Body of pancreas (tissue), 4 donors: ENCODE results near the gene RNF39.

Experiments
- POLR2A ChIP-seq, 3 donors: fragments of 450-650 bp; IDR thresholded peaks; one replicate each; pipeline ENCODE4 v1.6.1; 2016; ENCODE audit warnings: antibody characterized with exemption in 3 of 3, mild to moderate bottlenecking in 2 of 3
- TF ChIP-seq, protein P1 (sequence below), 7 experiments: fragments of 450-650 bp in 4 of 7; fragments of 200-600 bp in 3 of 7; sonication (generic) in 3 of 7; IDR thresholded peaks; one replicate each; pipeline ENCODE4 v1.5.1; 2016 to 2019; ENCODE audit warnings: antibody characterized with exemption in 7 of 7

DNA sequence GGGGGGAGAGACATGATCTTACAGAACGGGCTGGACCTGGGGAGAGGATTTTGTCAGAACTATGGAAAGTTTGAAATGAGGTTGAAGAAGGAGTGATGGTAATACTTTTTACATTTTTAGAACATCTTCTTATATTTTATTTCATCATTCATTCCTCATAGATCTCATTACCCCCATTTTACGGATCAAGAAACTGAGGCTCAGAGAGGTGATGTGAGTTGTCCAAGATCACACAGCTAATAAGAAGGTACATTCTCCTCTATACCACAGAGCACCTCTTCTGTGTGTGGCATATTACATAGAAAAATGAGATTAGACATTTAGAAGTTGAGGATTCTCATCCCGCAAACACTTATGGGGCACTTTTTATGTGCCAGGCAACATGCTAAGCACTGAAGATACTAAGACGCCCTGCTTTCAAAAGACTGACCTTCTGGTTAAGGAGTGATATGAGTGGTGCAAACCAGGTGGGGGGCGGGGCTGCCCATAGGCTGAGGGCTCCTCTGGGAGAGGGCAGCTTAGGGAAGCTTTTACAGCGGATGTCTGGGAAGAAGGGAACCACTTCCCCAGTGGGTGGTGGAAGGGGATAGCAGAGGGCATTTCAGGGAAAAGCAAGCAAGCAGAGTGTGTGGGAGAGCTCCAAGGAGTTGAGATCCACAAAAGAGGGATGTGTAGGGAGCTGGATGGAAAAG, 17.4 kb upstream of the RNF39 start:
- TF ChIP-seq, protein P1, sequence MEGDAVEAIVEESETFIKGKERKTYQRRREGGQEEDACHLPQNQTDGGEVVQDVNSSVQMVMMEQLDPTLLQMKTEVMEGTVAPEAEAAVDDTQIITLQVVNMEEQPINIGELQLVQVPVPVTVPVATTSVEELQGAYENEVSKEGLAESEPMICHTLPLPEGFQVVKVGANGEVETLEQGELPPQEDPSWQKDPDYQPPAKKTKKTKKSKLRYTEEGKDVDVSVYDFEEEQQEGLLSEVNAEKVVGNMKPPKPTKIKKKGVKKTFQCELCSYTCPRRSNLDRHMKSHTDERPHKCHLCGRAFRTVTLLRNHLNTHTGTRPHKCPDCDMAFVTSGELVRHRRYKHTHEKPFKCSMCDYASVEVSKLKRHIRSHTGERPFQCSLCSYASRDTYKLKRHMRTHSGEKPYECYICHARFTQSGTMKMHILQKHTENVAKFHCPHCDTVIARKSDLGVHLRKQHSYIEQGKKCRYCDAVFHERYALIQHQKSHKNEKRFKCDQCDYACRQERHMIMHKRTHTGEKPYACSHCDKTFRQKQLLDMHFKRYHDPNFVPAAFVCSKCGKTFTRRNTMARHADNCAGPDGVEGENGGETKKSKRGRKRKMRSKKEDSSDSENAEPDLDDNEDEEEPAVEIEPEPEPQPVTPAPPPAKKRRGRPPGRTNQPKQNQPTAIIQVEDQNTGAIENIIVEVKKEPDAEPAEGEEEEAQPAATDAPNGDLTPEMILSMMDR (IDR thresholded peaks at IDR 0.05), result no peak
- no peak for TF ChIP-seq POLR2A (IDR thresholded peaks at IDR 0.05)
